ENCODE measurements around the gene KCNJ9. TPM values are rescaled to one million over a fixed set of nuclear protein-coding genes. Genes with fewer than 3 reads are reported as not detected.

The KCNJ9 gene
- total RNA-seq, 5 donors from 2014 or later (not counting 1 experiment from before 2014, with no cell fraction given) = not detected

DNA sequence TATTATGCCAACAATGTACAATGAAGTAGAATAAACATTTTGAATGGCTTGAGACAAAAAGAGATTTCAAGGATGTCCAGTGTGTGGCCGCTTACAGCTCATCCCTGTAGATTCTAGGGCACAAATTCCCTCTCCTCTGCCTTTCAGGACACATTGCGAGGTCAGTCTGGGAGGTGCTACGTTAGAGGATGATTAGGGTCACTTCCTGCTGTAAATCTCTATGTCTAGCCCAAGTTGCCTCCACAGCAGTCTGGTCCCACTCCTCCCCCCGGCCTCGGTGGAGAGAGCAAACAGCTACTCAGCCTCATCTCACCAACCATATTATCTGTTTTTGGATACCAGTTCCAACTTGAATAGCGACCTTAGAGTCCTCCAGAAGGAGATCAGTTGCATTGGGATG is 28.4 kb upstream of the KCNJ9 start:
- no CpG with 5 or more reads among the region's 6 CpGs for WGBS (ENCODE audit: insufficient coverage)
- DNase-seq (no peak), ATAC-seq (replicated peaks in 1 of 4) (no peak)
- Mint-ChIP-seq H3K9me3 (no peaks in the 10 kb centered on the region), H3K4me3 (no peak overlapping the region), H3K36me3 (no peaks in the 10 kb centered on the region), H3K4me1 (no peaks in the 10 kb centered on the region), H3K27me3 (peaks cover 32 to 43% of the 10 kb centered on the region in 2 donors), H3K27ac (no peak overlapping the region)
- H3K9me3 ChIP-seq = no peaks in the 10 kb centered on the region
- H3K4me1 ChIP-seq (ENCODE audit: control insufficient read depth in 1 of 2, extremely low read depth in 1 of 2, insufficient read depth in 2 of 2, low read length in 2 of 2) = no peaks in the 10 kb centered on the region
- H3K27ac ChIP-seq (ENCODE audit: low read length) = no peak overlapping the region
- no peak overlapping the region for H3K4me3 ChIP-seq (ENCODE audit: control insufficient read depth in 1 of 2, extremely low read depth in 1 of 2, low read length in 1 of 2)
- CTCF ChIA-PET = no interaction called here
- POLR2A ChIA-PET = no interaction called here
- peaks cover 3 to 43% of the 10 kb centered on the region in 2 experiments for H3K27me3 ChIP-seq (replicated peaks in 1 of 2; ENCODE audit: control insufficient read depth in 2 of 2, extremely low read depth in 1 of 2, insufficient read depth in 2 of 2, low read length in 1 of 2)
- no peaks in the 10 kb centered on the region for H3K36me3 ChIP-seq (ENCODE audit: control insufficient read depth in 2 of 2, extremely low read depth in 1 of 2, insufficient read depth in 1 of 2, low read length in 1 of 2)

DNA sequence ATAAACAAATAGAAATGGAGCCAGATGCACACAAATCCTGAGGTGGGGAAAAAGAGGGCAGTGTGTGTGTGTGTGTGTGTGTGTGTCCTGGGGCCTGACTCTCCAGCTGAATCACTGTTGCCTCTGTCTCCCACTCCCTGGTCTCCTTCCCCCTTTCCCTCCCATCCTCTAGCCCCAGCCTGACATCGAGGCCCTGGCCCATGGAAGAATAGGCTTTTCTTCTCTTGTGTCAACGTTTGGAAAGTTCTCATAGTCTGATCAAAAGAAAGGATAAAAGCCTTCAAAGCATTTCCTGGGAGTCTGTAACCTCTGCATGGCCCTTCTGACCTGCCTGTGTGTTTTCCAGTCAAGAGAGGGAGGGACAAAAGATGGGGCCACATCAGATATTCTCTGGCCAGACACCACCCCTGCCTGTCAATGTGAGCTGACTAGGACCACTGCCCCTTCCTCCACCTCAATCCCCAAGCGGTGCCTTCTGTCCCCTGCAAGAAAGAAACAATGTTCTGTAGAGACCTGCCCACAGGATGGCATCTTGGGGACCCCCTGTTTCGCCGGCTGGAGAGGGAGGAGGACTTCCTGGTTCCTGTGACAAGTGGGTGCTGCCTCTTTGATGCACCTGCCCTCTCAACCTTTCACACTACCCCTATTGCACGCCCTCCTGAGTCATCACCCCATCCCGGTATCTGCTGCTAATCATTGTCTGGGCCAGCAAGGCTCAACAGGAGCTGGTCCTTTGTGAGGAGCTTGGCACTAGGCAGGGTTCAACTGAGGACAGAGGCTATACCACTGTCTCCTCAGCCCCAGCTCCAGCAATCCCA is 27.6 kb upstream of the KCNJ9 start:
- Mint-ChIP-seq H3K27me3 (peaks cover 32 to 49% of the 10 kb centered on the region in 2 donors), H3K9me3 (no peaks in the 10 kb centered on the region), H3K4me1 (no peaks in the 10 kb centered on the region), H3K27ac (no peak overlapping the region), H3K4me3 (no peak overlapping the region), H3K36me3 (no peaks in the 10 kb centered on the region)
- no peak overlapping the region for H3K4me3 ChIP-seq (ENCODE audit: control insufficient read depth in 1 of 2, extremely low read depth in 1 of 2, low read length in 1 of 2)
- ATAC-seq (replicated peaks in 1 of 4) = no peak
- H3K27me3 ChIP-seq (replicated peaks in 1 of 2; ENCODE audit: control insufficient read depth in 2 of 2, extremely low read depth in 1 of 2, insufficient read depth in 2 of 2, low read length in 1 of 2) = peaks cover 3 to 46% of the 10 kb centered on the region in 2 experiments
- ChIA-PET CTCF (interaction anchor here in 1 of 2 donors (1.0 to 1.1 kb wide), 2 partner anchors 15 to 27 kb away, joined by 3 read pairs; partner anchors contain the start of gene KCNJ9), POLR2A (interaction anchor here in 1 of 2 donors (0.6 kb wide), 1 partner anchor 1253 kb away, joined by 7 read pairs; no protein-coding TSS in a partner anchor)
- no peak overlapping the region for H3K27ac ChIP-seq (ENCODE audit: low read length)
- WGBS (ENCODE audit: insufficient coverage) = 49% methylated on average over 4 of the region's 7 CpGs
- no peaks in the 10 kb centered on the region for H3K36me3 ChIP-seq (ENCODE audit: control insufficient read depth in 2 of 2, extremely low read depth in 1 of 2, insufficient read depth in 1 of 2, low read length in 1 of 2)
- H3K9me3 ChIP-seq = no peaks in the 10 kb centered on the region
- DNase-seq = no peak
- no peaks in the 10 kb centered on the region for H3K4me1 ChIP-seq (ENCODE audit: control insufficient read depth in 1 of 2, extremely low read depth in 1 of 2, insufficient read depth in 2 of 2, low read length in 2 of 2)

DNA sequence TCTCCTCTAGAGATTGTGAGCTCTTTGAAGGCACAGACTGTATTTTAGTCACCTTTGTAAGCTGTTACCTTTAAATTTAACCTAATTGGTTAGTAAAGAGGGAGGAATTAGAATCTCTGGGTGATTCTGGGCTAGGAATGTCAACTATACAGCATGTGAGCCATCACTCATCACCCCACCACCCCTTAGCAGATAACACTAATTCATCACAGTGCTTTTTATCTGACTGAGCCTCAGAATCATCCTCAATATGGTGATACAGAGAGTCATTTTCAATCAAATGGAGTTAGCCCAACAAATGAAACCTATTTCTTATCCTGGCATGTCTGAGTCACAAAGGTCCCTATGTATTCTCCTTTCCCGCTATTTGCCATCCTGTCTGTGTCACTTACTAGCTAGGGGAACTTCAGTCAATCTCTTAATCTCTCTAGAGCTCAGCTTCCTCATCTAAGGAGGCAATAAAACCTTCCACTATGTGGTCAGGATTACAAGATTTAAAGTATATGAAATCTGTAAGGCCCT is 24.6 kb upstream of the KCNJ9 start:
- Mint-ChIP-seq H3K9me3 (no peaks in the 10 kb centered on the region), H3K36me3 (no peaks in the 10 kb centered on the region), H3K27me3 (peaks cover 26 to 54% of the 10 kb centered on the region in 2 donors), H3K27ac (no peak overlapping the region), H3K4me1 (no peaks in the 10 kb centered on the region), H3K4me3 (no peak overlapping the region)
- H3K4me3 ChIP-seq (ENCODE audit: control insufficient read depth in 1 of 2, extremely low read depth in 1 of 2, low read length in 1 of 2) = no peak overlapping the region
- H3K9me3 ChIP-seq = no peaks in the 10 kb centered on the region
- no peaks in the 10 kb centered on the region for H3K36me3 ChIP-seq (ENCODE audit: control insufficient read depth in 2 of 2, extremely low read depth in 1 of 2, insufficient read depth in 1 of 2, low read length in 1 of 2)
- ChIA-PET CTCF (no interaction called here), POLR2A (no interaction called here)
- DNase-seq (no peak), ATAC-seq (replicated peaks in 1 of 4) (no peak)
- H3K27me3 ChIP-seq (replicated peaks in 1 of 2; ENCODE audit: control insufficient read depth in 2 of 2, extremely low read depth in 1 of 2, insufficient read depth in 2 of 2, low read length in 1 of 2) = peaks cover 3 to 48% of the 10 kb centered on the region in 2 experiments
- no peaks in the 10 kb centered on the region for H3K4me1 ChIP-seq (ENCODE audit: control insufficient read depth in 1 of 2, extremely low read depth in 1 of 2, insufficient read depth in 2 of 2, low read length in 2 of 2)
- WGBS (ENCODE audit: insufficient coverage) = 83% methylated on average over 1 of the region's 1 CpG
- H3K27ac ChIP-seq (ENCODE audit: low read length) = no peak overlapping the region

DNA sequence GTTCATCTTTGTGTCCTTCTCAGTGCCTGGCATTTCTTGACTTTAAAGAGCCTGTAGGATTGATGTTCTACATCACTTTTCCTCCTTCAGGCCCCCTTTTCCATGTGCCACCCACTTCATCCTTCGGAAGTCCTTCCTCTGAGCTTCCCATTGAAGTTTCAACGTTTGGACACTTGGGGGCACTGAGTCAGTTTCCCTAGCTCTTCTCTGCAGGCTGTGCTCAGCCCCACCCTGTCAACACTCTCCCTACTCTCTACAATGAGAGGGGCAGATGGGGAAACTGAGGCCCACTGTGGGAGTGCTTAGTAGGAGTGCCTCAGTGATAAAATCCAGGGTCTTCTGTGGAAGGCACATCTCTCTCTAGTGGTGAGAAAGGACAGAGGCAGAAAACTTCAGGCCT is 23.3 kb upstream of the KCNJ9 start:
- ATAC-seq (replicated peaks in 1 of 4) = no peak
- POLR2A ChIA-PET = no interaction called here

DNA sequence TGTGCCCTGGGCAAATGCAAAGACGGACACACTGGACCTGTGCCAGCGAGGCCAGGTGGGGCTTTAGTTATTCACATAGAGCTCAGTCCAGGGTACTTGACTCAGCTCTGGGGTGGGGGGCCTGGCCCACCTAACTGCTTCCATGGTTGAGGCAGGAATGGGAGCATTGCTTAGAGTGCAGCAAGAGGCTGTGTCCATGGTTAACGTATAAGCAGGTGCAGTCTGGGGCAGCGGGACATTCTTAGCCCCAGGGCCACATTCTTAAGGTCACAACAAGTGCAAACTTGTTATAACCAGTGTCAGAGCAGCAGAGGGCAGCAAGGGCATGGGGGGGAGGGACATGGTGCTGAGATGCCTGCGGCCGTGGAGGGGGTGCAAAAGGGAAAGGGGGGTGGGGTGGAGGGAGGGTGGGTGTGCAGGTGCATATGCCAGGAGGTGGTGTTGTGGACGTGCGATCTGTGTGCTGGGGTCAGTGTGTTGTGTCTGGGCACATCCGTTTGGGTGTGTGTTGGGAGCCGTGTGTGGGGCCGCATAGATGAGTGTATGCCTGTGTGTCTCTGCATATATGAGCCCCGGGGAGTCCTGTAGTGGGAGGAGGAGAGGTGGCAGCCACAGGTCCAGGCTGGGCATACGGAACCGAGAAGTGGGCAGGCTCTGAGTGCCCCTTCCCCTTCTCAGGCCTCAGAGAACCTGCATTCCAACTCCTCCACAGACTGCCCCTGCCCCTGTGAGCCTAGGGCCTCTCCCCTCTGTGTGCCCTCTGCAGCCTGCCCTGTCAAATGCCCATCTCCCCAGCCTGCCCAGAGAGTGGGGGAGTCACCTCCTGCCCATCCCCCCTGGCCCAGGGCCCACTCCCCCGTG is 19.7 kb upstream of the KCNJ9 start:
- H3K9me3 Mint-ChIP-seq = no peaks in the 10 kb centered on the region
- no peaks in the 10 kb centered on the region for H3K4me1 ChIP-seq (ENCODE audit: control insufficient read depth in 1 of 2, extremely low read depth in 1 of 2, insufficient read depth in 2 of 2, low read length in 2 of 2)
- no peaks in the 10 kb centered on the region for H3K36me3 ChIP-seq (ENCODE audit: control insufficient read depth in 2 of 2, extremely low read depth in 1 of 2, insufficient read depth in 1 of 2, low read length in 1 of 2)
- ChIA-PET CTCF (no interaction called here), POLR2A (interaction anchor here in 1 of 2 donors (0.6 kb wide), 1 partner anchor 217 kb away, joined by 6 read pairs; no protein-coding TSS in a partner anchor)
- no peak overlapping the region for H3K27ac ChIP-seq (ENCODE audit: low read length)
- no peak overlapping the region for H3K4me3 ChIP-seq (ENCODE audit: control insufficient read depth in 1 of 2, extremely low read depth in 1 of 2, low read length in 1 of 2)
- no peak overlapping the region for H3K4me3 Mint-ChIP-seq
- no peak for DNase-seq
- no peaks in the 10 kb centered on the region for H3K9me3 ChIP-seq
- no peak overlapping the region for H3K27ac Mint-ChIP-seq
- WGBS (ENCODE audit: insufficient coverage) = 81% methylated on average over 11 of the region's 15 CpGs
- no peak for ATAC-seq (replicated peaks in 1 of 4)
- H3K27me3 Mint-ChIP-seq = peaks cover 1 to 35% of the 10 kb centered on the region in 2 donors
- H3K27me3 ChIP-seq (replicated peaks in 1 of 2; ENCODE audit: control insufficient read depth in 2 of 2, extremely low read depth in 1 of 2, insufficient read depth in 2 of 2, low read length in 1 of 2) = peaks cover 0 to 40% of the 10 kb centered on the region in 2 experiments
- H3K4me1 Mint-ChIP-seq = no peaks in the 10 kb centered on the region
- no peaks in the 10 kb centered on the region for H3K36me3 Mint-ChIP-seq

More for the DNA sequence above, 23.3 kb upstream of the KCNJ9 start:
- Histone ChIP-seq H3K36me3 (ENCODE audit: control insufficient read depth in 2 of 2, extremely low read depth in 1 of 2, insufficient read depth in 1 of 2, low read length in 1 of 2) (no peaks in the 10 kb centered on the region), H3K27ac (ENCODE audit: low read length) (no peak overlapping the region), H3K4me3 (ENCODE audit: control insufficient read depth in 1 of 2, extremely low read depth in 1 of 2, low read length in 1 of 2) (no peak overlapping the region), H3K27me3 (replicated peaks in 1 of 2; ENCODE audit: control insufficient read depth in 2 of 2, extremely low read depth in 1 of 2, insufficient read depth in 2 of 2, low read length in 1 of 2) (peaks cover 0 to 59% of the 10 kb centered on the region in 2 experiments), H3K9me3 (no peaks in the 10 kb centered on the region), H3K4me1 (ENCODE audit: control insufficient read depth in 1 of 2, extremely low read depth in 1 of 2, insufficient read depth in 2 of 2, low read length in 2 of 2) (no peaks in the 10 kb centered on the region)
- CTCF ChIA-PET = interaction anchor here in 1 of 2 donors (0.5 kb wide), 1 partner anchor 24 kb away, joined by 3 read pairs; no protein-coding TSS in a partner anchor
- Mint-ChIP-seq H3K36me3 (no peaks in the 10 kb centered on the region), H3K9me3 (no peaks in the 10 kb centered on the region), H3K4me3 (no peak overlapping the region), H3K27ac (no peak overlapping the region), H3K4me1 (no peaks in the 10 kb centered on the region), H3K27me3 (peaks cover 18 to 55% of the 10 kb centered on the region in 2 donors)
- no peak for DNase-seq
- WGBS (ENCODE audit: insufficient coverage) = no CpG with 5 or more reads among the region's 2 CpGs

DNA sequence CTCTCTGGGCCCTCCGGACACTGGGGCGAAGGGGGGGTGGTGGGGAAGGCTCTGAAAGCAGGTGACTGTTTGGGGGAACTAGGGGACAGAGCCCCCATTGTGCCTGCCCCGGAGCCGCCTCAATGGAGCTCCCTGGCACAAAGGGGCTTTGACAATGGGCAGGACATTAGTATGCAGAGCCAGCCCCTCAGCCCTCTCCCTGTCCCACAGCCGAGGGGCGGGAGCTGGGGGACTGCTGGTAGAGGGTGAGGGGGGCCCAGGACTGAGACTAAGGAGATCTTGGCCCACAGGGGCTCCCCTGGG is 19.2 kb upstream of the KCNJ9 start:
- CTCF ChIA-PET = no interaction called here
- Mint-ChIP-seq H3K9me3 (no peaks in the 10 kb centered on the region), H3K4me3 (no peak overlapping the region), H3K4me1 (no peaks in the 10 kb centered on the region), H3K27me3 (peaks cover 0 to 34% of the 10 kb centered on the region in 2 donors), H3K27ac (no peak overlapping the region), H3K36me3 (no peaks in the 10 kb centered on the region)
- no peaks in the 10 kb centered on the region for H3K9me3 ChIP-seq
- WGBS (ENCODE audit: insufficient coverage) = no CpG with 5 or more reads among the region's 6 CpGs
- no peak overlapping the region for H3K27ac ChIP-seq (ENCODE audit: low read length)
- no peak for ATAC-seq (replicated peaks in 1 of 4)
- no peak for DNase-seq
- POLR2A ChIA-PET = no interaction called here
- H3K4me3 ChIP-seq (ENCODE audit: control insufficient read depth in 1 of 2, extremely low read depth in 1 of 2, low read length in 1 of 2) = no peak overlapping the region
- no peaks in the 10 kb centered on the region for H3K36me3 ChIP-seq (ENCODE audit: control insufficient read depth in 2 of 2, extremely low read depth in 1 of 2, insufficient read depth in 1 of 2, low read length in 1 of 2)
- H3K27me3 ChIP-seq (replicated peaks in 1 of 2; ENCODE audit: control insufficient read depth in 2 of 2, extremely low read depth in 1 of 2, insufficient read depth in 2 of 2, low read length in 1 of 2) = peaks cover 0 to 41% of the 10 kb centered on the region in 2 experiments
- H3K4me1 ChIP-seq (ENCODE audit: control insufficient read depth in 1 of 2, extremely low read depth in 1 of 2, insufficient read depth in 2 of 2, low read length in 2 of 2) = no peaks in the 10 kb centered on the region
